GM21528 (cell line): ENCODE data around the gene CEL.
"Not testable (repeated sequence)": the region's sequence is repeated elsewhere in the genome, so short reads cannot be mapped to it uniquely, and the experiment has no call there.

Experiments
- ATAC-seq: cut with Tn5 transposase; IDR thresholded peaks from one replicate; pipeline ENCODE4 v1.9.1; 2021; ENCODE audit warnings: mild to moderate bottlenecking, moderate library complexity; ENCODE audit not compliant: unreplicated experiment, low FRiP score

The CEL gene

DNA sequence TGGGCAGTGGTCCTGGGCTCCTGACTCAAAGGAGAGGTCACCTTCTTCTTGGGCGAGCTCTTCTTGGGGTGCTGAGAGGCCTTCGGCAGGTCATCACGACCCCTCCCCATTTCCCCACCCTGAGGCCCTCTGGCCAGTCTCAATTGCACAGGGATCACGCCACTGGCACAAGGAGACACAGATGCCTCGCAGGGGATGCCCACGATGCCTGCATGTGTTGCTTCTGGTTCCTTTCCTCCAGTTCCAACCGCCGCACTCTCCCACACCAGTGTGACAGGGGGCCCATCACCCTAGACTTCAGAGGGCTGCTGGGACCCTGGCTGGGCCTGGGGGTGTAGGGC, 1.3 kb downstream of the CEL start:
- no peak for ATAC-seq

DNA sequence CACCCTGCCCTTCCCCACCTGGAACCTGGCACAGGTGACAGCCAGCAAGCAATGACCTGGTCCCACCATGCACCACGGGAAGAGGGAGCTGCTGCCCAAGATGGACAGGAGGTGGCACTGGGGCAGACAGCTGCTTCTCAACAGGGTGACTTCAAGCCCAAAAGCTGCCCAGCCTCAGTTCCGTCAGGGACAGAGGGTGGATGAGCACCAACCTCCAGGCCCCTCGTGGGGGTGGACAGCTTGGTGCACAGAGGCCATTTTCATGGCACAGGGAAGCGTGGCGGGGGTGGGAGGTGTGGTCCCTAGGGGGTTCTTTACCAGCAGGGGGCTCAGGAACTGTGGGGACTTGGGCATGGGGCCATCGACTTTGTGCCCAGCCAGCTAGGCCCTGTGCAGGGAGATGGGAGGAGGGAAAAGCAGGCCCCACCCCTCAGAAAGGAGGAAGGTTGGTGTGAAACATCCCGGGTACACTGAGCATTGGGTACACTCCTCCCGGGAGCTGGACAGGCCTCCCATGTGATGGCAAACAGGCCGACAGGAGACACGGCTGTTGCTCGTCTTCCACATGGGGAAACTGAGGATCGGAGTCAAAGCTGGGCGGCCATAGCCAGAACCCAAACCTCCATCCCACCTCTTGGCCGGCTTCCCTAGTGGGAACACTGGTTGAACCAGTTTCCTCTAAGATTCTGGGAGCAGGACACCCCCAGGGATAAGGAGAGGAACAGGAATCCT, 1.9 kb downstream of the CEL start:
- no peak for ATAC-seq

DNA sequence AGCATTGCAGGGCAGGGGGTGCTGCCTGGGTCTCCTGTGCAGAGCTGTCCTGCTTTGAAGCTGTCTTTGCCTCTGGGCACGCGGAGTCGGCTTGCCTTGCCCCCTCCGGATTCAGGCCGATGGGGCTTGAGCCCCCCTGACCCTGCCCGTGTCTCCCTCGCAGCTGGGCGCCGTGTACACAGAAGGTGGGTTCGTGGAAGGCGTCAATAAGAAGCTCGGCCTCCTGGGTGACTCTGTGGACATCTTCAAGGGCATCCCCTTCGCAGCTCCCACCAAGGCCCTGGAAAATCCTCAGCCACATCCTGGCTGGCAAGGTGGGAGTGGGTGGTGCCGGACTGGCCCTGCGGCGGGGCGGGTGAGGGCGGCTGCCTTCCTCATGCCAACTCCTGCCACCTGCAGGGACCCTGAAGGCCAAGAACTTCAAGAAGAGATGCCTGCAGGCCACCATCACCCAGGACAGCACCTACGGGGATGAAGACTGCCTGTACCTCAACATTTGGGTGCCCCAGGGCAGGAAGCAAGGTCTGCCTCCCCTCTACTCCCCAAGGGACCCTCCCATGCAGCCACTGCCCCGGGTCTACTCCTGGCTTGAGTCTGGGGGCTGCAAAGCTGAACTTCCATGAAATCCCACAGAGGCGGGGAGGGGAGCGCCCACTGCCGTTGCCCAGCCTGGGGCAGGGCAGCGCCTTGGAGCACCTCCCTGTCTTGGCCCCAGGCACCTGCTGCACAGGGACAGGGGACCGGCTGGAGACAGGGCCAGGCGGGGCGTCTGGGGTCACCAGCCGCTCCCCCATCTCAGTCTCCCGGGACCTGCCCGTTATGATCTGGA, 2.7 kb downstream of the CEL start:
- no peak for ATAC-seq

- ATAC-seq, result no peak
Measured at GRCh38 chr9:133065070-133065388, 3.2 kb downstream of the CEL start.

DNA sequence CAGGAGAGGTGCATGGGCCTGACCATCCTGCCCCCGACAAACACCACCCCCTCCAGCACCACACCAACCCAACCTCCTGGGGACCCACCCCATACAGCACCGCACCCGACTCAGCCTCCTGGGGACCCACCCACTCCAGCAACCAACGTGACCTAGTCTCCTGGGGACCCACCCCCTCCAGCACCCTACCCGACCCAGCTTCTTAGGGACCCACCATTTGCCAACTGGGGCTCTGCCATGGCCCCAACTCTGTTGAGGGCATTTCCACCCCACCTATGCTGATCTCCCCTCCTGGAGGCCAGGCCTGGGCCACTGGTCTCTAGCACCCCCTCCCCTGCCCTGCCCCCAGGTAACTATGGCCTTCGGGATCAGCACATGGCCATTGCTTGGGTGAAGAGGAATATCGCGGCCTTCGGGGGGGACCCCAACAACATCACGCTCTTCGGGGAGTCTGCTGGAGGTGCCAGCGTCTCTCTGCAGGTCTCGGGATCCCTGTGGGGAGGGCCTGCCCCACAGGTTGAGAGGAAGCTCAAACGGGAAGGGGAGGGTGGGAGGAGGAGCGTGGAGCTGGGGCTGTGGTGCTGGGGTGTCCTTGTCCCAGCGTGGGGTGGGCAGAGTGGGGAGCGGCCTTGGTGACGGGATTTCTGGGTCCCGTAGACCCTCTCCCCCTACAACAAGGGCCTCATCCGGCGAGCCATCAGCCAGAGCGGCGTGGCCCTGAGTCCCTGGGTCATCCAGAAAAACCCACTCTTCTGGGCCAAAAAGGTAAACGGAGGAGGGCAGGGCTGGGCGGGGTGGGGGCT, 4.6 kb downstream of the CEL start:
- ATAC-seq, result no peak

DNA sequence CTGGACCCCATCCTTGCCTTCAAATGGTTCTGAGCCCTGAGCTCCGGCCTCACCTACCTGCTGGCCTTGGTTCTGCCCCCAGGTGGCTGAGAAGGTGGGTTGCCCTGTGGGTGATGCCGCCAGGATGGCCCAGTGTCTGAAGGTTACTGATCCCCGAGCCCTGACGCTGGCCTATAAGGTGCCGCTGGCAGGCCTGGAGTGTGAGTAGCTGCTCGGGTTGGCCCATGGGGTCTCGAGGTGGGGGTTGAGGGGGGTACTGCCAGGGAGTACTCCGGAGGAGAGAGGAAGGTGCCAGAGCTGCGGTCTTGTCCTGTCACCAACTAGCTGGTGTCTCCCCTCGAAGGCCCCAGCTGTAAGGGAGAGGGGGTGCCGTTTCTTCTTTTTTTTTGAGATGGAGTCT, 5.2 kb downstream of the CEL start:
- no peak for ATAC-seq

DNA sequence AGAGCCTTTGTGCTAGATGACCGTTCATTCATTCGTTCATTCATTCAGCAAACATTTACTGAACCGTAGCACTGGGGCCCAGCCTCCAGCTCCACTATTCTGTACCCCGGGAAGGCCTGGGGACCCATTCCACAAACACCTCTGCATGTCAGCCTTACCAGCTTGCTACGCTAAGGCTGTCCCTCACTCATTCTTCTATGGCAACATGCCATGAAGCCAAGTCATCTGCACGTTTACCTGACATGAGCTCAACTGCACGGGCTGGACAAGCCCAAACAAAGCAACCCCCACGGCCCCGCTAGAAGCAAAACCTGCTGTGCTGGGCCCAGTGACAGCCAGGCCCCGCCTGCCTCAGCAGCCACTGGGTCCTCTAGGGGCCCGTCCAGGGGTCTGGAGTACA, 6.0 kb downstream of the CEL start:
- ATAC-seq, result no peak

- not testable (repeated sequence) for ATAC-seq
Measured at GRCh38 chr9:133068431-133068830, 6.7 kb downstream of the CEL start.

- not testable (repeated sequence) for ATAC-seq
Measured at GRCh38 chr9:133070500-133070961, 8.8 kb downstream of the CEL start.

DNA sequence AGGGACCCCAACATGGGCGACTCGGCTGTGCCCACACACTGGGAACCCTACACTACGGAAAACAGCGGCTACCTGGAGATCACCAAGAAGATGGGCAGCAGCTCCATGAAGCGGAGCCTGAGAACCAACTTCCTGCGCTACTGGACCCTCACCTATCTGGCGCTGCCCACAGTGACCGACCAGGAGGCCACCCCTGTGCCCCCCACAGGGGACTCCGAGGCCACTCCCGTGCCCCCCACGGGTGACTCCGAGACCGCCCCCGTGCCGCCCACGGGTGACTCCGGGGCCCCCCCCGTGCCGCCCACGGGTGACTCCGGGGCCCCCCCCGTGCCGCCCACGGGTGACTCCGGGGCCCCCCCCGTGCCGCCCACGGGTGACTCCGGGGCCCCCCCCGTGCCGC, 9.2 kb downstream of the CEL start:
- ATAC-seq, result not testable (repeated sequence)

GRCh38 chr9:133071484-133072150, 9.8 kb downstream of the CEL start:
- no peak for ATAC-seq

DNA sequence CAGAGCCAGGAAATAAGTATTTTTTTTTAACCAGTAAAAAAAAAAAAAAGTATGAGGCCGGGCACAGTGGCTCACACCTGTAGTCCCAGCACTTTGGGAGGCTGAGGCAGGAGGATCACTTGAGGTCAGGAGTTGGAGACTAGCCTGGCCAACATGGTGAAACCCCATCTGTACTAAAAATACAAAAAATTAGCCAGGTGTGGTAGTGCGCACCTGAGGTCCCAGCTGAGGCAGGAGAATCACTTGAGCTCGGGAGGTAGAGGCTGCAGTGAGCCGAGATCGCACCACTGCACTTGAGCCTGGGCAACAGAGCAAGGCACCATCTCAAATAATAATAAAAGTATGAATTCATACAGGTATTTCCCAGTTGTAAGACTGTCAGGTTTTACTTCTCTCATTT, 10.4 kb downstream of the CEL start:
- ATAC-seq, result not testable (repeated sequence)

DNA sequence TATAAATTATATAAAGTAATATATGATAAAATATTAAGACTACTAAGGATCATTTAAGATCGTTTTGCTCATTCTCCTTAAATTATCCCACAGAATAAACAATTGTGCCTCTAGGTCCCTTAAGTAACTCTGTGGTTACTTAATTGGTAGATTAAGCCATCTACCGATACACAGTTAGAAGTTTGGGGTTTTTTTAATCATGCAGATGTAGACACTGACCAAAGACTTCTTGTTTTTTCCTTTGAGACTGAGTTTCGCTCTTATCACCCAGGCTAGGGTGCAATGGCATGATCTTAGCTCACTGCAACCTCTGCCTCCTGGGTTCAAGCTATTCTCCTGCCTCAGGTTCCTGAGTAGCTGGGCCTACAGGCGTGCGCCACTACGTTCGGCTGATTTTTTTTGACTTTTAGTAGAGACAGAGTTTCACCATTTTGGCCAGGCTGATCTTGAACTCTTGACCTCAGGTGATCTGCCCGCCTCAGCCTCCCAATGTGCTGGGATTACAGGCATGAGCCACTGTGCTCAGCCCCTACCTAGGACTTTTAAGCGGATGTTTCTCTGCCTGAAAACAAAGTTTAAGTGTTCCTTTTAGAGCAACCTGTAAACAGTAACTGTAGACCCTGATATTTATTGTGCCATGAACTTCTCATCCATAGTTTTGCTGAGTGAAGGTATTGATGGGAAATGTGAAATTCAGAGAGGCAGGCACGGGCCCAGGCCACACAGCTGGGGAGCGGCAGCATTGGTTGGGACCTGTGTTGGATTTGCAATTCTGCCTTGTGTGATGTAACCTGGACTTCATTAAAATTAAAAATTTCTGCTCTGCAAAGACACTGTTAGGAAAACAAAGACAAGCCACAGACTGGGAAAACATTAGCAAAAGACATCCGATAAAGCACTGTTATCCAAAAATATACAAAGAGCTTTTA, 11.6 kb downstream of the CEL start:
- ATAC-seq, result no peak

- no peak for ATAC-seq
Measured at GRCh38 chr9:133074111-133074651, 12.4 kb downstream of the CEL start.

DNA sequence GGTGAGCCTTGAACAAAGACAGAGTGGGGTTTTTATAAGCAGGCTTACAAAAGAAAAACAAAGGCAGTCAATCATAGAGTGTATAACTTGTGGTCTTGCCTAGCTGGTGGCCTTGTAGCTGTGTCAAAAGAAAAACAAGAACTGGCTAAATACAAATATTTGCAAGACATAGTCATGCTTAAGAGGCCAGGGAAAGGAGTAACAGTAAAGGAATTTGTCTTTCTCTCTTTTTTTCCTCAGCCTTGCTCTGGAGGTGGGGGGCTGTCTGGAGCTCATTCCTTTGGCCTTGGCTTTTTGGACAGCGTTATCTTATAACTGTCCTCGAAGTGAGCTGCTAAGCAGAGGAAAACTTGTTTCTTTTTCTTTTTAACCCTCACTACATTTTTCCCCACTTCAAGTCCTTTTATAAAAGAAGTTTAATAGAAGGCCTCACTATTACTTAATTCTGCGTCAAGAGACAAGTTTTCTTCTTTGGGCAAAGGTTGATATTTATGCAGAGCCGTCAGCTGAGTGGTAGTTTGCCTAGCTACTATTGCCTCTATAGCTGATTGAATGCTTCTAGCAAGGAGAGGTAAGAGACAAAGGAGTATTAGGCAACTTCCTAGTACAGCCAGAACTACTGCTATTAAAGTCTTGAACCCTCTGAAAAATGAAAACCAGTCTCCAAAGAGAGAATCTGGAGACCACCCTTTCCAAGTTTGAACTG, 14.3 kb downstream of the CEL start:
- ATAC-seq, result no peak

- ATAC-seq, result no peak
Measured at GRCh38 chr9:133076691-133077090, 14.9 kb downstream of the CEL start.

- ATAC-seq, result no peak
Measured at GRCh38 chr9:133078486-133078885, 16.7 kb downstream of the CEL start.

GRCh38 chr9:133080161-133080560, 18.4 kb downstream of the CEL start:
- ATAC-seq, result no peak
